ENCODE data around the gene DDO. TPM values are rescaled to one million over a fixed set of nuclear protein-coding genes. Genes with fewer than 3 reads are reported as not detected.

Gene DDO
- total RNA-seq (not detected), total RNA-seq (0 to 0.56 (median 0) reads per million in 172 experiments)
- 0.11 TPM for polyA plus RNA-seq (2013, experiment 1 of 2)
- 0.14 TPM for polyA plus RNA-seq (2013, experiment 2 of 2)

- H3K4me3 ChIP-seq (ENCODE audit: low read length) = no peak within 1 kb of the TSS
Measured at GRCh38 chr6:110415086-110415916, at the start of gene DDO. DDO (minus strand) TSS chr6:110415575; CDS start chr6:110413462, 2,113 bp downstream.

GRCh38 chr6:110462884-110463481 is 47.6 kb upstream of the DDO start:
- Histone ChIP-seq H3K36me3 (ENCODE audit: insufficient read depth, low read length) (no peaks in the 10 kb centered on the region), H3K4me1 (ENCODE audit: insufficient read depth, low read length) (no peaks in the 10 kb centered on the region), H3K4me3 (ENCODE audit: low read length) (no peak overlapping the region), H3K27me3 (ENCODE audit: control insufficient read depth in 1 of 2, insufficient read depth in 2 of 2, low read length in 2 of 2) (peaks cover 2 to 6% of the 10 kb centered on the region in 2 experiments), H3K9me3 (ENCODE audit: control insufficient read depth in 1 of 2, insufficient read depth in 1 of 2, low read length in 2 of 2) (peaks cover 12 to 17% of the 10 kb centered on the region in 2 experiments), H3K27ac (ENCODE audit: low read depth in 1 of 2, low read length in 2 of 2) (no peak overlapping the region)
- intact Hi-C loops (cut with DNase I, micrococcal nuclease) = no loop called here
- no peak for TF ChIP-seq CTCF (IDR thresholded peaks at IDR 0.05)
- H3K36me3 Mint-ChIP-seq (ENCODE audit: low read depth) = peaks cover 4% of the 10 kb centered on the region
- peaks cover 9% of the 10 kb centered on the region for H3K27me3 Mint-ChIP-seq
- H3K4me1 Mint-ChIP-seq (ENCODE audit: low read depth) = no peaks in the 10 kb centered on the region
- H3K4me3 Mint-ChIP-seq = no peak overlapping the region
- POLR2A ChIA-PET = no interaction called here
- ATAC-seq (ENCODE audit: poor library complexity) (no peak), DNase-seq (no peak)
- peaks cover 15% of the 10 kb centered on the region for H3K9me3 Mint-ChIP-seq
- CTCF ChIA-PET = no interaction called here
- no peak overlapping the region for H3K27ac Mint-ChIP-seq

More at GRCh38 chr6:110415086-110415916, at the start of gene DDO:
- no peak for ATAC-seq (ENCODE audit: poor library complexity)
- Mint-ChIP-seq H3K27me3 (peaks cover 26% of the 10 kb centered on the region), H3K36me3 (ENCODE audit: low read depth) (no peaks in the 10 kb centered on the region), H3K4me3 (no peak within 1 kb of the TSS), H3K27ac (no peak within 1 kb of the TSS), H3K4me1 (ENCODE audit: low read depth) (no peaks in the 10 kb centered on the region), H3K9me3 (no peaks in the 10 kb centered on the region)
- H3K36me3 ChIP-seq (ENCODE audit: insufficient read depth, low read length) = no peaks in the 10 kb centered on the region
- no peak within 1 kb of the TSS for H3K27ac ChIP-seq (ENCODE audit: low read depth in 1 of 2, low read length in 2 of 2)
- ChIA-PET CTCF (no interaction called here), POLR2A (no interaction called here)
- no peaks in the 10 kb centered on the region for H3K4me1 ChIP-seq (ENCODE audit: insufficient read depth, low read length)
- peaks cover 4 to 6% of the 10 kb centered on the region in 2 experiments for H3K27me3 ChIP-seq (ENCODE audit: control insufficient read depth in 1 of 2, insufficient read depth in 2 of 2, low read length in 2 of 2)
- no peaks in the 10 kb centered on the region for H3K9me3 ChIP-seq (ENCODE audit: control insufficient read depth in 1 of 2, insufficient read depth in 1 of 2, low read length in 2 of 2)
- peak in 3 of 14 experiments; percentile 12 to 39 (median 13) for DNase-seq
- intact Hi-C loops (cut with DNase I, micrococcal nuclease) = no loop called here
- TF ChIP-seq CTCF (IDR thresholded peaks at IDR 0.05) = no peak

GRCh38 chr6:110461376-110461775 is 46.0 kb upstream of the DDO start:
- peaks cover 15 to 17% of the 10 kb centered on the region in 2 experiments for H3K9me3 ChIP-seq (ENCODE audit: control insufficient read depth in 1 of 2, insufficient read depth in 1 of 2, low read length in 2 of 2)
- ATAC-seq (ENCODE audit: poor library complexity) (no peak), DNase-seq (no peak)
- no peaks in the 10 kb centered on the region for H3K36me3 ChIP-seq (ENCODE audit: insufficient read depth, low read length)
- peaks cover 15% of the 10 kb centered on the region for H3K9me3 Mint-ChIP-seq
- H3K4me3 ChIP-seq (ENCODE audit: low read length) = no peak overlapping the region
- no peak overlapping the region for H3K27ac ChIP-seq (ENCODE audit: low read depth in 1 of 2, low read length in 2 of 2)
- CTCF ChIA-PET = no interaction called here
- H3K4me3 Mint-ChIP-seq = no peak overlapping the region
- H3K27me3 ChIP-seq (ENCODE audit: control insufficient read depth in 1 of 2, insufficient read depth in 2 of 2, low read length in 2 of 2) = peaks cover 6% of the 10 kb centered on the region in 2 experiments
- TF ChIP-seq CTCF (IDR thresholded peaks at IDR 0.05) = no peak
- H3K4me1 Mint-ChIP-seq (ENCODE audit: low read depth) = no peaks in the 10 kb centered on the region
- POLR2A ChIA-PET = no interaction called here
- H3K27ac Mint-ChIP-seq = no peak overlapping the region
- peaks cover 4% of the 10 kb centered on the region for H3K36me3 Mint-ChIP-seq (ENCODE audit: low read depth)
- no peaks in the 10 kb centered on the region for H3K4me1 ChIP-seq (ENCODE audit: insufficient read depth, low read length)
- peaks cover 19% of the 10 kb centered on the region for H3K27me3 Mint-ChIP-seq
- intact Hi-C loops (cut with DNase I, micrococcal nuclease) = no loop called here

Data from CD4-positive, alpha-beta T cell (primary cell).